ENCODE results near the gene COL21A1.

- TF ChIP-seq POLR2A (IDR thresholded peaks at IDR 0.05; ENCODE audit: low read length) (no peak), GATA1 (IDR thresholded peaks at IDR 0.05; ENCODE audit: low read depth, low read length) (no peak)
Observed at GRCh38 chr6:56268266-56268665, 20.9 kb upstream of the COL21A1 start.
